Activated T-cell treated with anti-CD3 and anti-CD28 coated beads, Interleukin-2, amount 50 U/mL, for 24 hours (primary cell): ENCODE data around the gene SMARCAL1.
"Not testable (repeated sequence)": the region's sequence is repeated elsewhere in the genome, so short reads cannot be mapped to it uniquely, and the experiment has no call there.

Experiments used
- DNase-seq: peaks from one replicate; pipeline ENCODE4 v3.0.0-alpha.2; 2020
- H3K27ac Mint-ChIP-seq: 2 replicates; pipeline ENCODE4 v1.8.0; 2020; ENCODE audit warnings: mild to moderate bottlenecking, mixed read lengths
- H3K27me3 Mint-ChIP-seq: 2 replicates; pipeline ENCODE4 v1.8.0; 2020; ENCODE audit warnings: mixed read lengths
- H3K36me3 Mint-ChIP-seq: 2 replicates; pipeline ENCODE4 v1.8.0; 2020; ENCODE audit warnings: low read depth, mixed read lengths
- H3K4me1 Mint-ChIP-seq: 2 replicates; pipeline ENCODE4 v1.8.0; 2020; ENCODE audit warnings: low read depth, mixed read lengths
- H3K4me3 Mint-ChIP-seq: 2 replicates; pipeline ENCODE4 v1.8.0; 2020; ENCODE audit warnings: mild to moderate bottlenecking, moderate library complexity, mixed read lengths
- H3K9me3 Mint-ChIP-seq: 2 replicates; pipeline ENCODE4 v1.8.0; 2020; ENCODE audit warnings: mixed read lengths

The SMARCAL1 gene

DNA sequence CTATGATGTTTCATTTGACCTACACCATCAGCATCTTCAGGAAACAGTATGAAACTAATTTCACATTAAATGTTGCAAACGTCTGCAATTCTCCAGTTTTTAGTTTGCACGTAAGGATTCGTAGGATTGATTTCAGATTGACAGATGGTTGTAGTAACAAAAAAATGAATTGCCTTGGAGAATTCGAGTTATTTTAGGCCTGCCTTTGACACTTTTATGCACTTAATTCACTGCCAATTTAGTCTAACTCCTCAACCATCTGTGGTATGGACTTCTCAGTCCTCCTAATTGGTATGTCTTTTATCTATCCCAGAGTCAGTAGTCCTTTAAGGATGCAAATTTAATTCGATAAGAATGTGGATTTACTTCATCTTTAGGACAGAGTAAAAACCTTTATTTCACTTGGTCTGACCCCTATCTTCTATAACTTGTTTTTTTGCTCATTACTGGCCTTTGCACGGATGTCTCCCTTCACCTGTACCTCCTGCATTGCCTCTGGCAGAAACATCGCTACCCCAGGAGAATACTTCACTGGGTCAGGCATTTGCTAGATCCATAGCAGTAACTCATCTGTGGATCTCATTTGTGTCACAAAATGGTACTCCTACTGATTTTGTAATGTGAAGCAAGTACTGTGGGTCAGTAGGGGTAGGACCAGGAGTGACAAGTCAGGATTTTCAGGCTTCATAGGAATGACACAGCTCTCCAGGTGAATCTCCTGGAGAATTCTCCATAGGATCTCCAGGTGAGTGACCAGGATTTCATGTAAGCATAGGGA is 90.3 kb downstream of the SMARCAL1 start:
- H3K9me3 Mint-ChIP-seq = peaks cover 2% of the 10 kb centered on the region
- H3K27me3 Mint-ChIP-seq = no peaks in the 10 kb centered on the region
- peaks cover 98% of the 10 kb centered on the region for H3K36me3 Mint-ChIP-seq
- DNase-seq = no peak
- H3K27ac Mint-ChIP-seq = peak overlapping the region; percentile 97
- peak overlapping the region; percentile 91 for H3K4me3 Mint-ChIP-seq
- peaks cover 53% of the 10 kb centered on the region for H3K4me1 Mint-ChIP-seq

DNA sequence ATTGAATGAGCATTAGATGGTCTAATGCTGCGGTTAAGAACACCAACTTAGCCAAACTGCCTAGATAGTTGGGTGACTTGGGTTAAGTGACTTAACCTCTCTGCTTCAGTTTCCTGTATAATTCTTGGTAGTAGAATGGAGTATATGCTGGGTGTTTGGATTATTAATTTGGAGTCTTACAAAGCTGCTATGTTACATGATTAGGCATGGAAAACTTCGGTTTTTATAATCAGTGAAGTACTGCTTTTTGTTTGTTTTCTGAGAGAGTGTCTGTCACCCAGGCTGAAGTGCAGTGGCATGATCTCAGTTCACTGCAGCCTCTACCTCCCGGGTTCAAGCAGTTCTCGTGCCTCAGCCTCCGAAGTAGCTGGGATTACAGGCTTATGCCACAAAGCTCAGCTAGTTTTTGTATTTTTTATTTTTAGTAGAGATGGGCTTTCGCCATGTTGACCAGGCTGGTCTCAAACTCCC is 90.9 kb downstream of the SMARCAL1 start:
- DNase-seq = peak; percentile 37
- Mint-ChIP-seq H3K36me3 (peaks cover 97% of the 10 kb centered on the region), H3K27me3 (no peaks in the 10 kb centered on the region), H3K4me1 (peaks cover 47% of the 10 kb centered on the region), H3K4me3 (peak overlapping the region; percentile 91), H3K9me3 (peaks cover 2% of the 10 kb centered on the region), H3K27ac (peak overlapping the region; percentile 97)

DNA sequence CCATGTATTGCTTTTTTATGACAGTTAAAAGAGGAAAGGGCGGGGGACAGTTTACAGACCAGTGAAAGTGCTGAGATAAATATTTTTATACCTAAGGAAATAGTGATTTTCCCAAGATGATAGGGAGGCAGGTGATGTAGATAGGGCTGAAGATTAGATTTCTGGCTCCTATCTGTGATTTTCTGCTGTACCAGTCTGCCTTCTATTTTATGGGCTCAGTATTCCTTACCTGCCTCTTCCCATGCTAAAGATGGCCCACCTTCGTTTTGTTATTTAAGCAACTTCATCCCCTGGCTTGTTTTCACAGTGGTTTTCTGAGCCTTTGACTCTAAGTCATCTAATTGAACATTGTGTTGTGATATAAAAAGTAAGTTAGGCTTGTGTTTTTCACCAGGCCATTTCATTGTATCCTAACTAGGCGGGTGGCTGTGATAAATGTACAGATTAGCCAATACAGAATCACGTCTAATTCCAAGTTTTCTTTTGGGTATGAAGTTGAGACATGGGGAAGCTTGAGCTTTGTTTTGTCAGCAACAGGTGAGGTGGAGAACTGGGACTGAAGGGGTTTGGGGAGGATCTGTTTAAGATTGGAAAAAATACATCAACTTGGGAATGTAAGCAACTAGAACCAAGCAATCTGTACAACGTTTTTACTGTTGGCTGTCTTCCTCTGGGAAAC is 91.6 kb downstream of the SMARCAL1 start:
- peak overlapping the region; percentile 87 for H3K27ac Mint-ChIP-seq
- peak overlapping the region; percentile 91 for H3K4me3 Mint-ChIP-seq

DNA sequence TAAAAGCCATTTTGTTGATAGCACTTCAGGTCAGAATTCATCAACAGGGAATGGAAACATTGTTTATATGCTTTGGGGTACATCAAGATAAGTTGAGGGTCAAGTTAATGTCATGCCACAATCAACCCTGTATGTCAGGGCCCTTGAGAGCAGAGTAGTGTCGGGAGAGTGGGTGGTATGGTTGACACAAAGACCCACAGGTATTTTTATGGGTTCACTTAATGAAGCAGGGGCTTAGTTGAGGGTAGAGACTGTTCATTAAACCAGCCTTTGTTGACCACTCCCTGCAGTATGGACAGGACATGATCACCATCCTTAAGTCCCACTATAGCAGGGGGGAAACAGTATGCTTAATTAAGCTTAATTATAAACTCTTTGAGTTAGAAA is 92.1 kb downstream of the SMARCAL1 start:
- Mint-ChIP-seq H3K36me3 (peaks cover 91% of the 10 kb centered on the region), H3K9me3 (peaks cover 2% of the 10 kb centered on the region), H3K4me1 (peaks cover 43% of the 10 kb centered on the region), H3K27ac (peak overlapping the region; percentile 87), H3K4me3 (peak overlapping the region; percentile 26), H3K27me3 (no peaks in the 10 kb centered on the region)
- DNase-seq = no peak

More for the DNA sequence above, 91.6 kb downstream of the SMARCAL1 start:
- no peak for DNase-seq
- Mint-ChIP-seq H3K9me3 (peaks cover 2% of the 10 kb centered on the region), H3K36me3 (peaks cover 94% of the 10 kb centered on the region), H3K4me1 (peaks cover 43% of the 10 kb centered on the region), H3K27me3 (no peaks in the 10 kb centered on the region)

DNA sequence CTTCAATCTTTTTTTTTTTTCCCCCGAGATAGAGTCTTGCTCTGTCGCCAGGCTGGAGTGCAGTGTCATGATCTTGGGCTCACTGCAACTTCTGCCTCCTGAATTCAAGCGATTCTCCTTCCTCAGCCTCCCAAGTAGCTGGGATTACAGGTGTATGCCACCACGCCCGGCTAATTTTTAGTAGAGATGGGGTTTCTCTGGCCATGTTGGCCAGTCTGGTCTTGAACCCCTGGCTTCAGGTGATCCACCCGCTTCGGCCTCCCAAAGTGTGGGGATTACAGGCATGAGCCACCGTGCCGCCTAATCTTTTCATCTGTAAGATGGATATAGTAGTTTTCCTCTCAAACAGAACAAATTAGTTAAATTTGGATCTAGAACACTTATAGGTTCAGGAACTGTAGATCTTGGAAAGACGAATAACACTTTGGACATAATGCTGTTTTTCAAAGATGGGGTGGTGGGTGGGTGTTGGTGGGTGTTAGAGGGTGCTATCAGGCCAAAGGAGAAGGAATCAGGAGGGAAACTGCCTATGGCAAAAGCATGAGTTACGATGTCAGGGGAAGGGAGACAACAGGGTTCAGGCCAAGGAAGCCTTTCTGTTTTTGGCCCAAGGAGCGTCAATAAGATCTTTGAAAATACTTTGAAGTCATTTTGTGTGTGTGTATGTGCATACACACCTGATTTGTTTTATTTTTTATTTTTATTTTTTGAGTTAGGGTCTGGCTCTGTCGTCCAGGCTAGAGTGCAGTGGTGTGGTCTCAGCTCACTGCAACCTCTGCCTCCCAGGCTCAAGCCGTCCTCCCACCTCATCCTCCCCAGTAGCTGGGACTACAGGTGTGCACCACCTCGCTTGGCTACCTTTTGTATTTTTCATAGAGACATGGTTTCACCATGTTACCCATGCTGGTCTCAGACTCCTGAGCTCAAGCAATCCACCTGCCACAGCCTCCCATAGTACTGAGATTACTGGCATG is 93.1 kb downstream of the SMARCAL1 start:
- peaks cover 91% of the 10 kb centered on the region for H3K36me3 Mint-ChIP-seq
- H3K9me3 Mint-ChIP-seq = peaks cover 2% of the 10 kb centered on the region
- H3K27me3 Mint-ChIP-seq = no peaks in the 10 kb centered on the region
- H3K27ac Mint-ChIP-seq = peak overlapping the region; percentile 87
- DNase-seq = peak; percentile 45
- peaks cover 36% of the 10 kb centered on the region for H3K4me1 Mint-ChIP-seq
- no peak overlapping the region for H3K4me3 Mint-ChIP-seq

DNA sequence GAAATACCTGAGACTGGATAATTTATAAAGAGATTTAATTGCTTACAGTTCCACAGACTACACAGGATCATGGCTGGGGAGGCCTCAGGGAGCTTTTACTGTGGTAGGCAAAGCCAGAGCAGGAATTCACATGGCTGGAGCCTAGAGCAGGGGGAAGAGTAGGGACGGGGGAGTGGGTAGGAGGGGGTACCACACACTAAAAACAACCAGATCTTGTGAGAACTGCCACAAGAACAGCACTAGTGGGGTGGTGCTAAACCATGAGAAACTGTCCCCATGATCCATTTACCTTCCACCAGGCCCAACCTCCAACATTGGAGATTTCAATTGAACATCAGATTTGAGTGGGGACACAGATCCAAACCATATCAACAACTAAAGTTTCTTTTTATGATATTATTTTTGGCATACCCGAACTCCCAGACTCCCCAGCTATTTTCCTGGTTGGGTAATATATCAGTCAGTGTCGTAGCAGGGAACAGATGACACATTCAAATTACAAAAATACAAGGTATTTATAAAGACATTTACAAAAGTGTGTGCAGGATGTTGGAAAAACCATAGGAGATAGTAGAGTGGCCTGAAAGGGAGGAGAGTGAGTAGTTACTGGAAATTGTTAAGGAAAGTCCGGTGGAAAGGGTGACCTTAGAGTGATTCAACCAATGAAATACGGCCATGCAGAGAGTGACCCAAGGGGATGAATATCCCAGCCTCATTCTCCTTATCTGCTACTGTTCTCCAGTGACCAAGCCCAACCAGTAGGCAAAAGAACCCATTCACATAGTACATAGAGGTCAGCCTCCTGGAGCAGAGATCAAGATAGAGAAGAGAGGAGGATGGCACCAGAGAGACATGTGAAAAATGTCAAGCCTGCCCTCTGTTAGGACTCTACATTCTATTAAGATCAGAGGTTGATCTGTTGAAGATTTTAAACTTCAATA is 95.2 kb downstream of the SMARCAL1 start:
- no peak for DNase-seq
- Mint-ChIP-seq H3K27ac (peak overlapping the region; percentile 80), H3K27me3 (no peaks in the 10 kb centered on the region), H3K4me1 (peaks cover 22% of the 10 kb centered on the region), H3K4me3 (no peak overlapping the region), H3K9me3 (peaks cover 2% of the 10 kb centered on the region), H3K36me3 (peaks cover 82% of the 10 kb centered on the region)

DNA sequence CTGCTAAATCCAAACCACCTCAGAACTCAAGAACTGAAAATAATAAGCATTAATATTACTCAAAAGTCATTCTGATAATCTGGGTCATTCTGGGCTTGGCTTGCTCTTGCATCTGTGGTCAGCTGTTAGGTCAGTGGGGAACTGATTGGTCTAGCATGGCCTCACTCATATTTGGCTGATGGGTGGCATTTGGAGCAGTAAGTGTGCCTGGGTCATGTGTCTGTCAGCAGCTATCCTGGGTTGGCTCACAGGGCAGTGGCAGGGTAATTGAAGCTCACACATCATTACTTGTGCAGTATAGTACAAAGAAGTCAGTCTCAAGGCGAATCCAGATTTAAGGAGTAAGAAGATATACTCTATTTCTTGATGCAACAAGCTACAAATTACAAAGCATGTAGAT is 95.9 kb downstream of the SMARCAL1 start:
- no peaks in the 10 kb centered on the region for H3K9me3 Mint-ChIP-seq
- no peak overlapping the region for H3K4me3 Mint-ChIP-seq
- DNase-seq = no peak
- peaks cover 14% of the 10 kb centered on the region for H3K4me1 Mint-ChIP-seq
- H3K27ac Mint-ChIP-seq = peak overlapping the region; percentile 75
- no peaks in the 10 kb centered on the region for H3K27me3 Mint-ChIP-seq
- peaks cover 77% of the 10 kb centered on the region for H3K36me3 Mint-ChIP-seq

DNA sequence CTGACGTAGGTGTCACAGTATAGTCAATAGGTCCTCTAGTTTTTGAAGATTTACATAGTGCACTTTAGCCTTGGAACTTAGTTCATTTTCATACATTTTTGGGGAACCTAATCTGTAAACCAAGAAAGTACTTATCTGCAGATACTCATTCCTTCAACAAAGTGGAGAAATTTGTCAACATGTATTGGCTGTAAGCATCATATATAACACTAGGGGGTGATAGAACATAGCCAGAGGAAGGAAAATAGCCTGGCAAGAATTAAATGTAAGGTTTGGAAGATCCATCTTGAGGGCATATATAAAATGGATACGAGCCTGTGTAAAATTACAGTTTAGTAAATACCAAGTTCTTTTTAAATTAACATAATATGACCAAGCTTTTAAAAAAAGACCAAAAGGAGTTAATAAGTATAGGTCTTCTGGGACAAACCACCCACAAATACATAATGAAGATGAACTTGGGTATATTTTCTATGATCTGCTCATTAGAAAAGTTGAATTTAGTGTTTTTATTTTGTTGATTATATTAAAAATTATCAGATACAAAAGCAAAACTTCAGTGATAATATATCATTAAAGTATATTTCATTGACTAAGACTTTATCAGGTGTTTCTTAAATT is 104.6 kb downstream of the SMARCAL1 start:
- Mint-ChIP-seq H3K9me3 (no peaks in the 10 kb centered on the region), H3K36me3 (peaks cover 15% of the 10 kb centered on the region), H3K4me3 (no peak overlapping the region), H3K4me1 (no peaks in the 10 kb centered on the region), H3K27ac (no peak overlapping the region), H3K27me3 (no peaks in the 10 kb centered on the region)
- no peak for DNase-seq

DNA sequence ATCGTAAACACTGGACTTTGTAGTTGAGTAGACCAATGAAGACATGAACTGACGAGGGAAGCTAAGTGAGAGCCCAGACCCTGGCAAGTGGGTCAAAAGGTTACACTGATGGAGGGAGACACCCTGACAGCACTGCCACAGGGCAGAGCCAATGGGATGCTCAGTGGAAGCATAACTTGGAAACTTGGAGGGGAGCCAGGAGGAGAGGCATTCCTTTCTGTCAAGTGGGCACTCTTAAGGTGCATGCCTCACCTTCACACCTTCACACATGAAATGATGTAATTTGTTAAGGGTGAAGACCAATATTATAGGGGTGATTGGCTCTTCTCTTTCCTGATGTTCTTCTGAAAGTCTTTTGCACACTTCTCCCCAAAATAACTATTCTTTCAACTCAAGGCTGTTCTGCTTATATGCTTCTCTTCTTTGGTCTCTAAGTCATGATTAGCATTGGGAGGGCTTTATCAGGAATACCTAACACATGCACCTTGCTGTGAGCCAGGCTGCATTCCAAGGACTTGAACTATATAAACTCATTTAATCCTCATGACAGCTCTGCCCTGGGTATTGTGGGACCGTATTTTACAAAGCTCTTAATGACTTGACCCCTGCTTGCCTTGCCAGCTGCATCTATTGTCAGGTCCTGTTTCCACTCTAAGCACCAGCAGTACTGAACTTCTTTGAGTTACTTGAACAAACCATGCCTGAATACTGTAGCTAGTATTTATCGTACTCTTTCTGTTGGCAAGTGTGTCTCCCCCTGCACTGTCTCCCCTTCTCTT is 105.4 kb downstream of the SMARCAL1 start:
- Mint-ChIP-seq H3K27me3 (no peaks in the 10 kb centered on the region), H3K4me1 (no peaks in the 10 kb centered on the region), H3K27ac (no peak overlapping the region), H3K36me3 (peaks cover 11% of the 10 kb centered on the region), H3K4me3 (no peak overlapping the region), H3K9me3 (no peaks in the 10 kb centered on the region)
- DNase-seq = no peak

DNA sequence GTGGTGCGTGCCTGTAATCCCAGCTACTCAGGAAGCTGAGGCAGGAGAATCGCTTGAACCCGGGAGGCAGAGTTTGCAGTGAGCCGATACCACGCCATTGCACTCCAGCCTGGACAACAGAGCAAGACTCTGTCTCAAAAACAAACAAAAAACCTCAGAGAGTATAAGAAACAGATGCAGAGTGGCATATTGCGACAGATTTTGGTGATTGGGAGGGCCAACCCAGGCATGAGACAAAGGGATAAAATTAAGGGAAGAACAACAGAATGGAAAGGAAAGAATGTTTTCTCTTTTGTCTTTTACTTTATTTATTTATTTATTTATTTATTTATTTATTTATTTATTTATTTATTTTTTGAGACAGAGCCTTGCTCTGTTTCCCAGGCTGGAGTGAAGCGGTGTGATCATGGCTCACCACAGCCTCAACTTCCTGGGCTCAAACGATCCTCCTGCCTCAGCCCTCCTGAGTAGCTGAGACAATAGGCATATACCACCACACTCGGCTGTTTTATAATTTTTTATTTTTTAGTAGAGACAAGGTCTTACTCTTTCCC is 106.4 kb downstream of the SMARCAL1 start:
- H3K4me1 Mint-ChIP-seq, H3K27ac Mint-ChIP-seq, DNase-seq, H3K36me3 Mint-ChIP-seq, H3K4me3 Mint-ChIP-seq, H3K9me3 Mint-ChIP-seq, H3K27me3 Mint-ChIP-seq: not testable (repeated sequence)

DNA sequence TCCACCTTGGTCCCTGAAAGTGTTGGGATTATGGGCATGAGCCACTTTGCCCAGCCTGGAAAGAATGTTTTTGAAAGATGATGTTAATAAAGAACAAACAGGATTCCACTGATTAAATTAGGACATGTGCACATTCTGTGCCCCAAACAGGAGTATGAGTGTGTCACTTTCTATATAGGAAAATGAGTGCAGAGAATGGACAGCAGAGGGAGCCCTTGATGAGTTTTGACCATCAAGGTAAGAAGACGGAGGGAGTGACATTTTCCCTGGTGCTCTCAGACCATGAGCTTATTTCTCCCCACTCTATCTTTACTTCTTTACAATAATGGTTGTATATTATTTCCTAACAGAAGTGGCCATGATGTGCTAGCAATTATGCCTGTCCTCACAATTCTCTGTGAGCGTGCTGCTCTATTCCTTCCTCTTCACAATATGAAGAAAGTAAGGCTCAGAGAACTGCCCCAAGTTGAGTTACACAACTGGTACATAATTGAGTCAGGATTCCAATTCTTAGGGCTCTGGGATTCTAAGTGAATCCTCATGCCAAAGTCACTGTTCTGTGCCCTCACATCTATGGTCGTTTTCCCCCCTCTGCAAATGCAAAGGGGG is 107.0 kb downstream of the SMARCAL1 start:
- DNase-seq = no peak
- H3K36me3 Mint-ChIP-seq = peaks cover 9% of the 10 kb centered on the region
- no peaks in the 10 kb centered on the region for H3K4me1 Mint-ChIP-seq
- no peaks in the 10 kb centered on the region for H3K9me3 Mint-ChIP-seq
- no peaks in the 10 kb centered on the region for H3K27me3 Mint-ChIP-seq
- no peak overlapping the region for H3K4me3 Mint-ChIP-seq
- H3K27ac Mint-ChIP-seq = no peak overlapping the region

DNA sequence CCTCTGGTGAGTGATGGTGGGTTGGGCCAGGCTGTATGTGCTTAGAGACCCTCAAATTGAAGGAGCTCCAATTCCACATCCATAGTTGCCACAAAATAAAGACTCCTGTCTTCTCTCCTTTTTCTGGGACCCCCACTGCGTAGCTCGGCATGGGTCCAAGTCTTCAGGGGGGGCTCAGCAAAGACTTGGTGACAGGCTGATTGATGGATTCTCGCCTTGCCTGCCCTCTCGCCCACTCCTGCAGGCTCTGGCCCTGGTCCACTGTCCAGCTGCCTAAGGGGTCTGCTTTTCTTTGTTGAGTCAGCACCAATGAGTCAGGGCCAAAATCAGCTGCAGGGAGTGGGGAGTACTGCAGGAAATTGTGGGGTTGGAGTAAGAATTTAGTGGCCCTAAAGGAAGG is 107.8 kb downstream of the SMARCAL1 start:
- Mint-ChIP-seq H3K4me1 (no peaks in the 10 kb centered on the region), H3K4me3 (no peak overlapping the region)

More for the DNA sequence above, 107.8 kb downstream of the SMARCAL1 start:
- H3K9me3 Mint-ChIP-seq = no peaks in the 10 kb centered on the region
- peaks cover 9% of the 10 kb centered on the region for H3K36me3 Mint-ChIP-seq
- DNase-seq = no peak
- H3K27ac Mint-ChIP-seq = no peak overlapping the region
- H3K27me3 Mint-ChIP-seq = no peaks in the 10 kb centered on the region
